Measurements from ENCODE around the gene DNAH6. TPM values are rescaled to one million over a fixed set of nuclear protein-coding genes. Genes with fewer than 3 reads are reported as not detected.

DNAH6 gene
- total RNA-seq, 4 donors from 2014 or later: 0.16 to 1.2 (median 0.47) TPM

DNA sequence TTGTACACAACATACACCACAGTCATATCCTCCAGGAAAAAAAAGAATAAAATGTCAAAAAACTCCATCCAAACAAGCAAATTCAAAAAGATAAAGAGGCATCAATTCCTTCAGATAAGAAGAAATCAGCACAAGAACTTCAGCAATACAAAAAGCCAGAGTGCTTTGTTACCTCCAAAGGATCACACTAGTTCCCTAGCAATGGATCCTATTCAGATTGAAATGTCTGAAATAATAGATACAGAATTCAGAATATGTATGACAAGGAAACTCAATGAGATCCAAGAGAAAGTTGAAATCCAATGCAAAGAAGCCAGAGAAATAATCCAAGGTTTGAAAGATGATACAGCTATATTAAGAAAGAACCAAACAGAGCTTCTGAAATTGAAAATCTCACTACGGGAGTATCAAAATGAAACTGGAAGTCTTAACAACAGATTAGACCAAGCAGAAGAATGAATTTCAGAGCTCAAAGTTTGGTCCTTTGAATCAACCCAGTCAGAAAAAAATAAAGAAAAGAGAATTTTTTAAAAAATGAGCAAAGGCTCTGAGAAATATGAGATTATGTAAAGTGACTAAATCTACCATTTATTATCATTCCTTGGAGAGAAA, 284.0 kb downstream of the DNAH6 start:
- no peak overlapping the region for H3K4me3 ChIP-seq
- no peak for DNase-seq (ENCODE audit: low spot score in 2 of 2)
- H3K27me3 ChIP-seq: no peaks in the 10 kb centered on the region
- WGBS: 78% methylated on average over 1 of the region's 1 CpG
- TF ChIP-seq POLR2AphosphoS5 (IDR thresholded peaks at IDR 0.05) (no peak), EP300 (IDR thresholded peaks at IDR 0.05) (no peak), POLR2A (IDR thresholded peaks at IDR 0.05) (no peak)
- TF ChIP-seq, protein P1, sequence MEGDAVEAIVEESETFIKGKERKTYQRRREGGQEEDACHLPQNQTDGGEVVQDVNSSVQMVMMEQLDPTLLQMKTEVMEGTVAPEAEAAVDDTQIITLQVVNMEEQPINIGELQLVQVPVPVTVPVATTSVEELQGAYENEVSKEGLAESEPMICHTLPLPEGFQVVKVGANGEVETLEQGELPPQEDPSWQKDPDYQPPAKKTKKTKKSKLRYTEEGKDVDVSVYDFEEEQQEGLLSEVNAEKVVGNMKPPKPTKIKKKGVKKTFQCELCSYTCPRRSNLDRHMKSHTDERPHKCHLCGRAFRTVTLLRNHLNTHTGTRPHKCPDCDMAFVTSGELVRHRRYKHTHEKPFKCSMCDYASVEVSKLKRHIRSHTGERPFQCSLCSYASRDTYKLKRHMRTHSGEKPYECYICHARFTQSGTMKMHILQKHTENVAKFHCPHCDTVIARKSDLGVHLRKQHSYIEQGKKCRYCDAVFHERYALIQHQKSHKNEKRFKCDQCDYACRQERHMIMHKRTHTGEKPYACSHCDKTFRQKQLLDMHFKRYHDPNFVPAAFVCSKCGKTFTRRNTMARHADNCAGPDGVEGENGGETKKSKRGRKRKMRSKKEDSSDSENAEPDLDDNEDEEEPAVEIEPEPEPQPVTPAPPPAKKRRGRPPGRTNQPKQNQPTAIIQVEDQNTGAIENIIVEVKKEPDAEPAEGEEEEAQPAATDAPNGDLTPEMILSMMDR (IDR thresholded peaks at IDR 0.05): no peak
- no peaks in the 10 kb centered on the region for H3K9me3 ChIP-seq
- no peaks in the 10 kb centered on the region for H3K36me3 ChIP-seq
- peaks cover 2% of the 10 kb centered on the region for H3K4me1 ChIP-seq
- H3K27ac ChIP-seq: no peak overlapping the region

DNA sequence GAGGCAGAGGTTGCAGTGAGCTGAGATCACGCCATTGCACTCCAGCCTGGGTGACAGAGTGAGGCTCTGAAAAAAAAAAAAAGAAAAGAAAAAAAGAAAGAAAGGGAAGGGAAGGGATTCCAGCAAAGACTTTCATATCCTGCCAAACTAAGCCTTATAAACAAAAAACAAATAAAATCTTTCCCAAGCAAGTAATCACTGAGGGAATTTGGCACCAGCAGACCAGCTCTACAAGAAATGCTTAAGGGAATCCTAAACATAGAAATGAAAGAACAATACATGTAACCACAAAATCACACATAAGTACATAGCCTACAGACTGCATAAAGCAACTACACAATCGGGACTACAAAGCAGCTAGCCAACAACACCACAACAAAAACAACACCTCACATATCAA, 285.5 kb downstream of the DNAH6 start:
- Histone ChIP-seq H3K4me3 (no peak overlapping the region), H3K36me3 (no peaks in the 10 kb centered on the region), H3K4me1 (peaks cover 3% of the 10 kb centered on the region), H3K27ac (no peak overlapping the region), H3K27me3 (no peaks in the 10 kb centered on the region), H3K9me3 (no peaks in the 10 kb centered on the region)
- 53% methylated on average over 2 of the region's 2 CpGs for WGBS
- no peak for TF ChIP-seq EP300 (IDR thresholded peaks at IDR 0.05)
- no peak for TF ChIP-seq POLR2AphosphoS5 (IDR thresholded peaks at IDR 0.05)
- TF ChIP-seq POLR2A (IDR thresholded peaks at IDR 0.05): no peak
- no peak for DNase-seq (ENCODE audit: low spot score in 2 of 2)

- no peak for TF ChIP-seq POLR2A (IDR thresholded peaks at IDR 0.05)
- no peak for TF ChIP-seq EP300 (IDR thresholded peaks at IDR 0.05)
- no peak for TF ChIP-seq POLR2AphosphoS5 (IDR thresholded peaks at IDR 0.05)
- TF ChIP-seq, protein P1 (IDR thresholded peaks at IDR 0.05): no peak
- no peak overlapping the region for H3K27ac ChIP-seq
- no peak for DNase-seq (ENCODE audit: low spot score in 2 of 2)
- no peaks in the 10 kb centered on the region for H3K9me3 ChIP-seq
- WGBS: 58% methylated on average over 1 of the region's 1 CpG
- H3K27me3 ChIP-seq: no peaks in the 10 kb centered on the region
- H3K36me3 ChIP-seq: no peaks in the 10 kb centered on the region
- H3K4me3 ChIP-seq: no peak overlapping the region
- H3K4me1 ChIP-seq: peaks cover 3% of the 10 kb centered on the region
Observed at GRCh38 chr2:84805250-84805958, 289.1 kb downstream of the DNAH6 start.

GRCh38 chr2:84807063-84807485, 290.8 kb downstream of the DNAH6 start:
- Histone ChIP-seq H3K27ac (no peak overlapping the region), H3K9me3 (no peaks in the 10 kb centered on the region), H3K36me3 (no peaks in the 10 kb centered on the region), H3K4me3 (no peak overlapping the region), H3K27me3 (no peaks in the 10 kb centered on the region), H3K4me1 (peaks cover 3% of the 10 kb centered on the region)
- no peak for DNase-seq (ENCODE audit: low spot score in 2 of 2)
- TF ChIP-seq POLR2AphosphoS5 (IDR thresholded peaks at IDR 0.05): no peak
- no peak for TF ChIP-seq EP300 (IDR thresholded peaks at IDR 0.05)
- TF ChIP-seq, protein P1 (IDR thresholded peaks at IDR 0.05): no peak
- TF ChIP-seq POLR2A (IDR thresholded peaks at IDR 0.05): no peak
- 36% methylated on average over 4 of the region's 4 CpGs for WGBS

GRCh38 chr2:84808279-84808678, 292.0 kb downstream of the DNAH6 start:
- H3K27ac ChIP-seq: no peak overlapping the region
- no peak for DNase-seq (ENCODE audit: low spot score in 2 of 2)
- WGBS: 71% methylated on average over 4 of the region's 4 CpGs
- peaks cover 3% of the 10 kb centered on the region for H3K4me1 ChIP-seq
- TF ChIP-seq, protein P1 (IDR thresholded peaks at IDR 0.05): no peak
- TF ChIP-seq POLR2A (IDR thresholded peaks at IDR 0.05): no peak
- no peak for TF ChIP-seq POLR2AphosphoS5 (IDR thresholded peaks at IDR 0.05)
- no peak for TF ChIP-seq EP300 (IDR thresholded peaks at IDR 0.05)
- H3K36me3 ChIP-seq: no peaks in the 10 kb centered on the region
- no peak overlapping the region for H3K4me3 ChIP-seq
- H3K9me3 ChIP-seq: no peaks in the 10 kb centered on the region
- no peaks in the 10 kb centered on the region for H3K27me3 ChIP-seq
